CD4-positive, alpha-beta T cell treated with Interferon gamma for 1 hour (primary cell): ENCODE measurements around the gene IP6K2.
"Not testable (repeated sequence)": the region's sequence is repeated elsewhere in the genome, so short reads cannot be mapped to it uniquely, and the experiment has no call there.

Experiments
- DNase-seq: peaks from one replicate; pipeline ENCODE4 v3.0.0-alpha.2; 2020

Gene IP6K2

GRCh38 chr3:48716982-48717746 lies at the start of gene IP6K2:
IP6K2 (minus strand) TSS chr3:48717221; CDS start chr3:48695291, 21,930 bp downstream.
- peak; percentile 98 for DNase-seq

GRCh38 chr3:48765376-48765775 lies 48.4 kb upstream of the IP6K2 start:
- DNase-seq = no peak

- DNase-seq = no peak
Measured at GRCh38 chr3:48762816-48763215, 45.8 kb upstream of the IP6K2 start.

GRCh38 chr3:48759991-48760540 lies 43.0 kb upstream of the IP6K2 start:
- not testable (repeated sequence) for DNase-seq

GRCh38 chr3:48759531-48759930 lies 42.5 kb upstream of the IP6K2 start:
- not testable (repeated sequence) for DNase-seq

GRCh38 chr3:48759071-48759470 lies 42.0 kb upstream of the IP6K2 start:
- no peak for DNase-seq

- DNase-seq = no peak
Measured at GRCh38 chr3:48756640-48757039, 39.6 kb upstream of the IP6K2 start.

- DNase-seq = no peak
Measured at GRCh38 chr3:48750856-48751255, 33.8 kb upstream of the IP6K2 start.

GRCh38 chr3:48748754-48749153 lies 31.7 kb upstream of the IP6K2 start:
- DNase-seq = peak; percentile 6

- no peak for DNase-seq
Measured at GRCh38 chr3:48747706-48748105, 30.7 kb upstream of the IP6K2 start.

- no peak for DNase-seq
Measured at GRCh38 chr3:48747015-48747615, 30.1 kb upstream of the IP6K2 start.

- no peak for DNase-seq
Measured at GRCh38 chr3:48743773-48744172, 26.8 kb upstream of the IP6K2 start.

GRCh38 chr3:48741226-48741625 lies 24.2 kb upstream of the IP6K2 start:
- DNase-seq = not testable (repeated sequence)

GRCh38 chr3:48739955-48740823 lies 23.2 kb upstream of the IP6K2 start:
- peak; percentile 43 for DNase-seq

- DNase-seq = no peak
Measured at GRCh38 chr3:48739617-48739954, 22.6 kb upstream of the IP6K2 start.

GRCh38 chr3:48738926-48739616 lies 22.1 kb upstream of the IP6K2 start:
- no peak for DNase-seq

- DNase-seq = no peak
Measured at GRCh38 chr3:48738144-48738536, 21.1 kb upstream of the IP6K2 start.

GRCh38 chr3:48735075-48735767 lies 18.2 kb upstream of the IP6K2 start:
- not testable (repeated sequence) for DNase-seq

- not testable (repeated sequence) for DNase-seq
Measured at GRCh38 chr3:48734541-48734940, 17.5 kb upstream of the IP6K2 start.

GRCh38 chr3:48733752-48734518 lies 16.9 kb upstream of the IP6K2 start:
- DNase-seq = not testable (repeated sequence)

- no peak for DNase-seq
Measured at GRCh38 chr3:48727511-48727910, 10.5 kb upstream of the IP6K2 start.
